Lung (tissue), 12 donors: Measurements from ENCODE around the gene NDUFA13. TPM values are rescaled to one million over a fixed set of nuclear protein-coding genes. Genes with fewer than 3 reads are reported as not detected.
A peak's percentile ranks its signal among the peaks of the same experiment; 100 is the strongest.

ENCODE experiments used
- ATAC-seq: fragments of 200-7000 bp; cut with Tn5 transposase; one replicate; pipeline ENCODE4 v1.9.1; 2020; ENCODE audit warnings: moderate number of reproducible peaks; ENCODE audit not compliant: insufficient read depth, low FRiP score
- DNase-seq, 3 donors: peaks; one replicate each; pipeline ENCODE4 v3.0.0-alpha.2; 2013 to 2017
- H3K27ac ChIP-seq, 2 donors: one replicate each; pipeline ENCODE4 v1.5.1; 2013; ENCODE audit warnings: mild to moderate bottlenecking in 2 of 2, moderate library complexity in 2 of 2, control low read depth in 1 of 2, inconsistent platforms in 1 of 2, low read depth in 1 of 2, low read length in 1 of 2
- H3K27me3 ChIP-seq, 3 donors: one replicate each; pipeline ENCODE4 v1.5.1; 2013; ENCODE audit warnings: low read length in 2 of 3; ENCODE audit not compliant: control insufficient read depth in 3 of 3, insufficient read depth in 3 of 3
- H3K36me3 ChIP-seq, 4 donors: one replicate each; pipeline ENCODE4 v1.5.1; 2013; ENCODE audit warnings: low read length in 4 of 4, mild to moderate bottlenecking in 1 of 4, moderate library complexity in 1 of 4; ENCODE audit not compliant: control insufficient read depth in 4 of 4, insufficient read depth in 4 of 4
- H3K4me1 ChIP-seq, 5 donors: one replicate each; pipeline ENCODE4 v1.5.1; 2013; ENCODE audit warnings: low read length in 5 of 5, mild to moderate bottlenecking in 2 of 5, moderate library complexity in 1 of 5; ENCODE audit not compliant: control insufficient read depth in 5 of 5, insufficient read depth in 5 of 5
- H3K4me3 ChIP-seq: one replicate; pipeline ENCODE4 v1.5.1; 2013; ENCODE audit warnings: mild to moderate bottlenecking, control low read depth, moderate library complexity
- H3K9ac ChIP-seq, 2 donors: one replicate each; pipeline ENCODE4 v1.5.1; 2013; ENCODE audit warnings: low read length in 2 of 2, control low read depth in 1 of 2; ENCODE audit not compliant: insufficient read depth in 1 of 2
- H3K9me3 ChIP-seq, 4 donors: one replicate each; pipeline ENCODE4 v1.5.1; 2013; ENCODE audit warnings: low read length in 3 of 4, mild to moderate bottlenecking in 1 of 4, moderate library complexity in 1 of 4; ENCODE audit not compliant: control insufficient read depth in 4 of 4, insufficient read depth in 3 of 4
- WGBS, 2 donors: extraction: QIAGEN DNeasy Blood & Tissue Kit; methylation state at CpG; one replicate each; pipeline ENCODE4 v1.1.7; 2013; 5-methylcytosine and 5-hydroxymethylcytosine counted together
- polyA plus RNA-seq, 2 donors: library from polyadenylated mRNA; stranded (reverse); fragments of 200-250 nt; gene quantifications; one replicate each; pipeline ENCODE4 v1.2.1, GENCODE V29; 2013
- total RNA-seq, 2 donors: library from RNA; depleted of rRNA in 1 of 2; stranded (reverse); fragments of >200 nt in 1 of 2; gene quantifications; one replicate each; pipeline ENCODE4 v1.2.1, GENCODE V29; 2014 to 2021
- TF ChIP-seq, protein P1 (sequence below): IDR thresholded peaks from 2 replicates; pipeline ENCODE4 v1.5.1; 2012; ENCODE audit warnings: mild to moderate bottlenecking; ENCODE audit errors: control extremely low read depth, extremely low read depth
- donor health status: control.
- donor health status: control.
- donor health status: Bipolar disorder and iron deficiency.
- donor health status: healthy.
- donor health status: DM: yes; HTN: yes; CAD: no.

The NDUFA13 gene
- total and polyA plus RNA-seq, 4 donors, result 63.7 to 360 (median 311) TPM

- no peak overlapping the region for H3K27ac ChIP-seq
- H3K27me3 ChIP-seq, result peaks cover 0 to 4% (median 4%) of the 10 kb centered on the region in 3 donors
- ATAC-seq, result no peak
- no peak overlapping the region for H3K4me3 ChIP-seq
- H3K36me3 ChIP-seq, result no peaks in the 10 kb centered on the region
- peaks cover 0 to 18% (median 0%) of the 10 kb centered on the region in 5 donors for H3K4me1 ChIP-seq
- H3K9ac ChIP-seq, result no peak overlapping the region
- peaks cover 0 to 6% (median 0%) of the 10 kb centered on the region in 4 donors for H3K9me3 ChIP-seq
- WGBS, 2 donors, result 46 to 63% methylated on average over 6 of the region's 6 CpGs
- peak; percentile 42 to 53 (median 51) for DNase-seq
- TF ChIP-seq, protein P1, sequence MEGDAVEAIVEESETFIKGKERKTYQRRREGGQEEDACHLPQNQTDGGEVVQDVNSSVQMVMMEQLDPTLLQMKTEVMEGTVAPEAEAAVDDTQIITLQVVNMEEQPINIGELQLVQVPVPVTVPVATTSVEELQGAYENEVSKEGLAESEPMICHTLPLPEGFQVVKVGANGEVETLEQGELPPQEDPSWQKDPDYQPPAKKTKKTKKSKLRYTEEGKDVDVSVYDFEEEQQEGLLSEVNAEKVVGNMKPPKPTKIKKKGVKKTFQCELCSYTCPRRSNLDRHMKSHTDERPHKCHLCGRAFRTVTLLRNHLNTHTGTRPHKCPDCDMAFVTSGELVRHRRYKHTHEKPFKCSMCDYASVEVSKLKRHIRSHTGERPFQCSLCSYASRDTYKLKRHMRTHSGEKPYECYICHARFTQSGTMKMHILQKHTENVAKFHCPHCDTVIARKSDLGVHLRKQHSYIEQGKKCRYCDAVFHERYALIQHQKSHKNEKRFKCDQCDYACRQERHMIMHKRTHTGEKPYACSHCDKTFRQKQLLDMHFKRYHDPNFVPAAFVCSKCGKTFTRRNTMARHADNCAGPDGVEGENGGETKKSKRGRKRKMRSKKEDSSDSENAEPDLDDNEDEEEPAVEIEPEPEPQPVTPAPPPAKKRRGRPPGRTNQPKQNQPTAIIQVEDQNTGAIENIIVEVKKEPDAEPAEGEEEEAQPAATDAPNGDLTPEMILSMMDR, result no peak
Observed at GRCh38 chr19:19552798-19553197, 36.8 kb downstream of the NDUFA13 start.

- Histone ChIP-seq H3K4me1 (peaks cover 0 to 9% (median 0%) of the 10 kb centered on the region in 5 donors), H3K4me3 (no peak overlapping the region), H3K9me3 (peaks cover 0 to 6% (median 0%) of the 10 kb centered on the region in 4 donors), H3K27me3 (peaks cover 0 to 4% (median 4%) of the 10 kb centered on the region in 3 donors), H3K36me3 (no peaks in the 10 kb centered on the region), H3K9ac (no peak overlapping the region), H3K27ac (no peak overlapping the region)
- ATAC-seq (no peak), DNase-seq (no peak)
- WGBS, 2 donors, result 87 to 93% methylated on average over 10 of the region's 10 CpGs
- TF ChIP-seq, protein P1, result no peak
Observed at GRCh38 chr19:19553670-19554069, 37.6 kb downstream of the NDUFA13 start.

DNA sequence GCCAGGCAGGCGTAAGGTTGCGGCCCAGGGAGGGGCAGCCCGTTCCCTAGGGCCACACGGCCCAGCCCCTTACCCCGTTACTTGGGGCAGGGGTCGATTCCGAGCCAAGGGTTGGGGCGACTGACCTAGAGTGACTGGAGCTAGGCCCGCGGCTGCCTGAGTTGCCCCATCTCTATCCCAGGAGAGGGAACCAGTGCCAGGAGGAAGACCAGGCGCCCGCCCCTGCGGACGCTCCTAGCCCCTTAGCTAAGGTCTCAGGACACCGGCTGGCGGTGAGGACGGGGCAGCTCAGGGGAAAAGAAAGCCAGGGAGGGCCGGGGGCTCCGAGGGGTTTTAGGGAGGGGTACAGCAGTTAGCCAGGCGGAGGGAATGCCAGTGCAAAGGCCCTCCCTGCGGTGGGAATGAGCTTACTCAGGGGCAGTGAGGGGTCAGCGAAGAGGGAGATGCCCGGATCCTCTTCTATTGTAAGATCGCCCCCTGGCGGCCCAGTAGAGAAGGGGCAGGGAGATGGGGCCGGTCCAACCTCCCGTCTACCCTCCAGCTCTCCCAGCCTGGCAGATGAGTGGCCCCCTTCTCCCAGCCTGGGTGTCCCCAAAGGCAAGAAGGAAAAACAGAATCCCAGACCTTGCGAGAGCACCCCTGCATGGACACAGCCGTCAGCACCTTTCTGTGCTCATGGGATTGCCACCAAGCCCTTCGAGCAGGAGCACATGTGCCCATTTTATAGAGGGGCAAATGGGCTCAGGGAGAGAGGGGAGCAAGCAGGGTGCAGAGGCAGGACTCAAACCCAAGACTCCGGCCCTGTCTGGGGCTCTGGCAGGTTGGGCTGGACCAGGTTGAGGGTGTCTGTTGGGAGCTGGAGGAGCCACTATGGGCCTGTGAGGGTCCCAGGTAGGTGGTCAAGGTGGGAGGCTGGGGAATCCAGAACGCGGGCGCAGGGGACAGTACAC lies 38.3 kb downstream of the NDUFA13 start:
- 67 to 68% methylated on average over 34 of the region's 34 CpGs for whole genome bisulfite sequencing, 2 donors
- Histone ChIP-seq H3K4me1 (peaks cover 0 to 8% (median 0%) of the 10 kb centered on the region in 5 donors), H3K27ac (no peak overlapping the region), H3K9ac (no peak overlapping the region), H3K4me3 (no peak overlapping the region), H3K36me3 (peaks cover 0 to 6% (median 0%) of the 10 kb centered on the region in 4 donors), H3K27me3 (peaks cover 0 to 4% (median 0%) of the 10 kb centered on the region in 3 donors), H3K9me3 (peaks cover 0 to 2% (median 0%) of the 10 kb centered on the region in 4 donors)
- TF ChIP-seq, protein P1, result peak; percentile 23
- ATAC-seq (no peak), DNase-seq (no peak)
